ENCODE data around the gene SPATS2L.

Gene SPATS2L

DNA sequence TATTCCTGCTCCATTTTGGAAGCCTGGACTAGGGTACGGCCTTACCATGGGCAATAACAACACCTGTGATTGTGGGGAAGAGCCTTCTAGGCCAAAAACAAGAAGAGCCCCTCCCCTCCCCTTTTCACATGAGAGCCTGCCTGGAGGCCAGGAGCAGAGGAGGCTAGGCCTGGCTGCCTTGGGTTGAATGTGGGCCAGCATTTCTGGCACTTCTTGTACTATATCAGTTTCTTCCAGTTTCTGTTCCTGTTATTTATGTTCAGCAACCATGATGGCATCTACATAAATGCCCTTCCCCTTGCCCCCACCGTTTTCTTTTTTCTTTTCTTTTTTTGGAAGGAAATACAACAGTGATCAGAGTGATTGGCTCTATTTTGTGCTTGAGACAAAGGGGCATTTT, 145.0 kb downstream of the SPATS2L start:
- DNase-seq = no peak

DNA sequence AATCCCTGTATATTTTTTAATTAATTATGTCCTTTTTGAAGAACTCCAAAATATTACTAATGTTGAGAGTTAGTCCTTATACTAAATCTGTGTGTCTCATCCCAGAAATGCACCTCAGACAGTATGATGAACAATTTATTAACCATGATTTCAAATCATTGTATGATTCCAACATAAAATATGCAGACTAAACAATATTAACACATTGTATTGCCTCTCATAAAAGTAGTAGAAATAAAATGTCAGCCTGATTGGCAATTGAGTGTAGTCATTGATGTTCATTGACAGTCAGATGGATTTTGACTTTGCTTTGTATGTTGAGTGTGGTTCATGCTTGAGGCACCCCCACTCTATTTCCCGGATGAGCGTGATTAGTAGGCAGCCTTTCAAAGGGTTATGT, 145.9 kb downstream of the SPATS2L start:
- DNase-seq = no peak

DNA sequence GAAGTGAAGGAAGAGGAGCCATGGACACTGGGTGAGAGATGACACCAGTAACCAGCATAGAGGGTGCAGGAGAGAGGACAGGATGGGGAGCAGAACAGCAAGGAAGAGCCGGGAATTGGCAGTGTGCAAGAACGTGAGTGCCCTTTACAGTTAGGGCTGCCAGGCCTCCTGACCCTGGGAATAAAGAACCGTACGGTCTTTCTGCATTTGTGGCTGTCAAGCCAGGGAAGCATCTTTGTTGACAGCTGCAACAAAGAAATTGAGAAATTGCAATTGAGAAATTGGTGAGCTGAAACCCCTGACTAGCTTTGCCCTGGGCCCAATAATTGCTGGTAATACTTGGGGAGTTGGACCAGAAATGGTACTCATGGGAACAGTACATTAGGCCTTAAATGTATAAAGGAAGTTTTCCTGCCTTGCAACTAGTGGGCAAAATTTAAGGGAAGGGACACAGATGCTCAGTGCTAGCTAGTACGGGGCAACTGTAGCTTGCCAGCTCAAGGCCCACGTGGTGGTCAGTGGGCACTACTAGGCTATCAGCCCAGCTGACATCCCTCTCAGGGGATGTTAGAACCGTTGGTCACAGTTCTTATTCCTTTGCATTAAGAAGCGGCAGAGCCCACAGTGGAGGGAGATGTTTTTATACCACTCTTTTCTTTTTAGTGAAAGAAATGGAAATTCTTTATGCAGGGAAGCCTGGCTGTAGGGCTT, 146.8 kb downstream of the SPATS2L start:
- DNase-seq = no peak

DNA sequence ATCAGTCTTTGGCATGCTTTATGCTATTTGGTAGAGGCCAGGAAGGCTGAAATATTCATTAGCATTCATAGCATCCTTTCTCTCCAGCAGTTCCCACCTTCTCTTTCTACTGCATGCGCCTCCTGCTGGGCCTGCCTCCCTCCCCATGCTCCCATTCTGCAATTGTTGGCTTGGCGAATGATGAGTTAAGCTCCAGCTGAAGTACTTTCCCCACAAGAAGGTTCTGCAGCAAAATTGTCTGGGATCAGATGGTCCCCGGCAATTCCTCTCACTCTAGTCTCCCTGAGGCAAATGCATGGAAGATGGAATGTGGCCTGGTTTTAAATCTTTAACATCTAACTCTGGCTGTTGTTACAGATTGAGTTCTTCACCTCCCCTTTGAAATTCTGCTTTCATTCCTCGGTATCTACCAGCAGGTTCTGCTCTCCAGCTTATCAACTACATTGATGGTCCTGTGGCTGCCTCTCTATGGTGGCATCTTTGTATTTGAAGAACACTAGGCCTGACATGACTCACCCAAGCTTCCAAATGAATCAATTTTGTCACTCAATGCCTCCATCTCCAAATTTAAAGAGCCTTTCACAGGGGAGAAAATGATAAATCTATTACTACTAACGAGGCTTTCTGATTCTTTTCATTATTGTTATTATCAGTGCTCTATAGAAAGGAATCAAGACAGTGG, 147.5 kb downstream of the SPATS2L start:
- no peak for DNase-seq

DNA sequence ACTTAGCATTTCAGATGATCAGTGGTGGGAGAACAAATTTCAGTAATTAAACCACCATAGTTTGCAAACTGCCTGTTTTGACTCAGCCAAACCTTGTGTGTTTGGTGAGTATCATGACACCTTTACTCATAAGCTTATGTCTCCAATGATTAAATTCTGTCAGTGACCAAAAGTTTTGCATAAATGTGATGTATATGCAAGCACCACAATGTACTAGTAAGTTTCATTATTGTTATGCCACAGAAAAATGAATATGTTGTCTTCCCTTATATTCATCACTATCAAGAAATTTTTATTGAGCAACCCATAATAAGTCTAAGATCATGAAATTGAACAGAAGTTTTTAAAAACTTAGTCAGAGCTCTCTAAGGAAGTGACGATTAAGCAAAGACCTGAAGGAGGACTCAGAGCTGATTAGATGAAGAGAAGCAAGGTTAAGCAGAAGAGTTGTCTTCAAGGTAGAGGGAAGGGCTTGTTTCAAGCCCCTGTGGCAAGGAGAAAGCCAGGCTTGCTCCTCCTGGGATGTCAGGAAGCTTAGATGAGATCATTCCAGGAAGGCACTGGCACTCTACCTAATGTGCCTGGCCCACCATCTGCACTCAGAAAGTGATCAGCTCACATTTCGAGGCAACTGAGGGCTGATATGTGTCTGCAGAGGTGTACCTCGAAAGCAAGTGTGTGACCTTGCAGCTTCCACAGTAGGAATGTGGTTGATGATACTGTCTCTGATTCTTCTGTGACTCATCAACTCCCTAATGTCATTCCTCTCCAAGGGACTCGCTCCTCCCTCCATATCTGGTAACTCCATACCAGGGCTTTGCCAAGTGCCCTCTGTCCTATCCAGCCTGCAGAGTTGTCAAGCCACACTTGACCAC, 148.7 kb downstream of the SPATS2L start:
- no peak for DNase-seq

DNA sequence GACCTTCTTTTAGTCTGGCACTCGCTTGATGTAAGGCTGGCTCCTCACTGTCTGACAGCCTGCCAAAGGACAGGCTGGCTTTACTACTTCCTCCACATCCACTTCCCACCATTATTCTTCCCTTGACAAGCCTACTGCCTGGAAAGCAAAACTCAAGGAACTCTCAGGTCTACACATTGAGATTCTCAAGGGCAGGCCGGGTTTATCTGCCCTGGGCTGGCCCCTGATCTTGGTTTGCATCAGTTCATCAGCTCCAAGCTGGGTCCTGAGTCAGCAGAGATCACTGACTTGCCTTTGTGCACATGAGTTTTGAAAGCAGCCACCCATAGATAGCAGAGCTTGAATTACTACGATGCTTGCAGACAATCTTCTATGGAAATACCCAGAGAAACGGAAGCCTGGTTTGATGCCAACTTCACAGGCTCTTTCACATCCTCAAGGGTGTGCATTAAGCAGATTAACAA, 149.5 kb downstream of the SPATS2L start:
- DNase-seq = no peak

DNA sequence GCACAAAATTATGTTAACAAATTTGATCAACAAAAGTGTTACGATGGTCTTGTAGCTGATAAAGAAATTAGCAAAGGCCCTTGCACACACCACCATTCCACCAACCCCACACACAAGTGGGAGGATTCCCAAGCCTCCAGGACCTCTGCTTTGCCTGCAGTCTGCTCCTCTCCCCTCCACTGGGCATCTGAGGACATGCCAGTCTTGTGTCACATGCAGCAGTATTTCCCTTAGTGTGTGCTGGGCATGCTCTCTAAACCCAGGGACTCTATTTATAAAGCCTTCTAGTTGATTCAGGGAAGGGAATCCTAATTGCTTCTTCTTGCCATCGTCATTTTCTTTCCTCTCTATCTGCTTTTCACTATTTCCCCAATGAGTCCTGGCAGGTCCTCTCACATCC, 150.1 kb downstream of the SPATS2L start:
- DNase-seq = no peak

DNA sequence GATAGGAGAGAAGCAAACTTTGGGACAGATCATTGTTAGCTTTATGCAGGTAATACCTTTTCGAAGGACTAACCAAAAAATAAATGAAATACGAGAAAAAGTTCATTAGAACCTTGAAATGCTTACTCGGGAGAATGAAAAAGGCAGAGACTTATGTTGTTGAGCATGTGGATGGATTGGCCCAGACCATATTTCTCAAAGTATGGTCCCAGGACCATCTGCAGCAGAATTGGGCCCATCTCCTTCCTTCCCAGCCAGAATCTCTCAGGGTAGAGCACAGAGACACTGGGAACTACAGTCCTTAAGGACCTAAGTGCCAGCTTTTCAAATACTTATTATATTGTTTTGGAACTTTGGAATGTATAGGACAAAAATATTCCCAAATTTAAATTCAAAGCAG, 152.6 kb downstream of the SPATS2L start:
- DNase-seq = no peak

DNA sequence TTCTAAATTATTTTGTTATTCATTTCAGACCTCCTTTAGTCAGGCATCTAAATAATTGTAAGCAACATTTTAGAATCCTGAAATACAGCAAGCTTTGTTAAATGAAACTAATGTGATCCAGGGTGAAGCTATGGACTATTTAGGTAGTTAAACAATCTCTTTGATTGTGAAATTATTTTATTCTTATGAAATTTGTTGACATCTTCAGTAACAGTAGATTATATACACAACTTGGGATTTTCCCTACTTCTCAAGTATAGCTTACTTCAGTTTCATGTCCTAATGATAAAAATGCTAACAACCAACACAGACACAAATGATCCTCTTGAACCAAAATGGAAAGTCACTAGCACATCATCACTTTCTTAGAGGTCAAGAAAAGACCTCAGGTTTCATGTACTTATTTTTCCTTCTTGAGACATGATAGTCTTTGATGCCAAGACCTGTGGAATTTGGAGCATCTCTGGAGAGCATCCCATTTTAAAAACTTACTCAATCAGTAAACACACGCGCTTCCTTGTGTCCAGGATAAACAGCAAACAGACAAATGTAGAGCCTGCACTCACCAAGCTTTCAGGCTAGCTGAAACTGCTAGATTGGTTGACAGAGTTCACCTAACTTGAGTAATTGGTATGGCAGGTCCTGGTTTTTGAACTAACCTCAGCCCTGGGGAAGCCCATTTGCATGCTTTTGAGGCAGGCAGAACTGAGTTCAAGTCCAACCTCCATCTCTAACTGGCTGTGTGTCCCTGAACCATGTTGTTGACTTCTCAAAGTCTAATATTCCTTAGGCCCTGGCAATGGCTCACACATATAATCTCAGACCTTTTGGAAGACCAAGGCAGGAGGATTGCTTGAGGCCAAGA, 155.6 kb downstream of the SPATS2L start:
- no peak for DNase-seq

DNA sequence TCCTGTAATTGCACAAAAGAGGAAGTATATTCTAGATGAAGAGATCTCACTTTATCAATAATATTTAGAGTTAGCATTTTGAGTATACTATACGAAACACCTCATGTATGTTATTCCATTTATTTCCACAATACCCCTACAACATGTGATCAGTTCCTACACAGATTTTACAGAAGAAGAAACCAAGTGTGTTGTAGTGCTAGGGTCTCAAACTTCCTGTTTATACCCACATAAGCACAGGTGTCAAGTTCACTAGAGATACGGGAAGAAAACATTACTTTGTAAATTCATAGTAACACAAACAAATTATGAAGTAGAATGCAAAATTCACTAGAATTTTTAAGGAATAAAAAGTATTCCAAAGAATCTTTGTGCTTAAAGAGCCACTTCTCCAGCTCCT, 157.0 kb downstream of the SPATS2L start:
- no peak for DNase-seq

DNA sequence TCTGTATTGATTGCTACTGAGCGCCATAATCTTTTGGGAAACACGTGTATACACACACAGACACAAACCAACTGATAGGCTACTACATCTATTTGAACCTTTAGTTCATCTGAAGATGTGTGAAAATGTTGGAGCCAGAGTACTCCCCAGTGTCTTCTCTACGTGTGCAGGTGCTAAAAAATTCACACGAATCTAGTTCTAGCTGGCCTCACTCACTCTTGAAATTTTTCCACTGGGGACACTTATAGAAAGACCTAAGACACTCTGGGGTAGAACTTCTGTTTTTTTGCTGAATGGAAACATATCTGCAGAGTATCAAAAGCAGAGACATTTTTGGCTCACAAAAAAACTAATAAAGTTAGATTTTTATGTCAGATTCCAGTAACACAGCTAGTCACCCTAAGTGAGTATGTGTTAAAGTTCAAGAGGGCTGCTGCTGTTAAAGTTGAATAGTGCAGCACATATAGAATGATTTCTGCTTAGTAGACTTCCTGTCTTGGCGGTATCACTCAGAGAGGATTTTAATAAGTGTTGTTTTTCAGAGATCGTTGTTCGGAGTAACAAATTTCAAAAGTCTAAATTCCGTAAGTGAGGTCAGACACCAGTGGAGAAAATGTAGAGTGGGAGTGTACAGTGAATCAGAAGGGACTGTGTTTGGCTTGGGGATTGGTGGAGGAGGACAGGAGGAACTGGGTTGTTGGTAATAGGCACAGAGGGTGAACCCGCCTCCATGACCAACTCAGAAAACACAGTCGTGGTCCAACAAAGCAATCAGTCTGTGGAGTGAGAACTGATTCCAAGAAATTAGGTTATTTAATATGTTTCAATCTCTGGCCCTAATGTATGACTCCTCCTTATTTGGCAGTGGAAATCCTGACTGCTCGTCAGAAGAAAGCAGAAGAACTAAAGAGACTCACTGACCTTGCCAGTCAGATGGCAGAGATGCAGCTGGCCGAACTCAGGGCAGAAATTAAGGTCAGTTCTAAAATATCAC, 160.2 kb downstream of the SPATS2L start:
- peak; percentile 30 for DNase-seq

DNA sequence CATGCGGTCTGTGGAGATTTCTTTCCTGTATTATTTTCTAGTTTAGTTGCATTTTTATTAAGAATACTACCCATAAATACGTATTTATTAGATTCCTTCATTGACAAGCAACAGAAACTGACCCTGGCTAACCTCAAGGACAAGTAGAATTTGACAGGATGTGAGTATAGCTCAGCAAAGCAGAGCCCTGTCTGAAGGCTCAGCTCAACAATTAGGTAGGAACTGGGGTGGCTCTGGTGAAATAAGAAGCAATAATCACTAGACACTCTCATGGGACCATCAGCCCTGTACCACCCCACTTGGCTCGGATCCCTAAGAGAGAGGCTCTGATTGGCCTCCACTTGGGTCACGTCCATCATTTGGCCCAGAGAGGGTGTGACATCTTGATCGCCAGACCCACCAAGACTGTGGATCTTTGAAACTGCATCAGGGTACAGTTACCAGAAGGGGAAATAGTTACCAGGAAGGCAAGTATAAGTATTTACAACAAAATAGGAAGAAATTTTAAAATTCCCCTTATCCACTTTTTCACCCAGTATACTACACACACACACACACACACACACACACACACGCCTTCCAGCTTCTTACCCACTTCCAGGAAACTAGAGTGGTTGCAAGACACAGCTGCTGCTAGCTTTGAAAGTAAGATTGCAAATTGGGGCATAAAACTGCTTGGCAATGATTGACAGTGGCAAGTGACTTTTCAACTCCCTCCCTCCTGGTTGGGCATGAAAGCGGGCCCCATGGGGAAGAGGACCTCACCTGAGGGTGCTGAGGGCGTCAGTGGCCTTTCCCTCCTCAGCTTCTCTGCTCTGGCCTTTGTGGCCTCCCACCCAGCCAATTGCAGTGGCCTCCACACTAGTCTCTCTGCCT, 161.6 kb downstream of the SPATS2L start:
- DNase-seq = no peak

DNA sequence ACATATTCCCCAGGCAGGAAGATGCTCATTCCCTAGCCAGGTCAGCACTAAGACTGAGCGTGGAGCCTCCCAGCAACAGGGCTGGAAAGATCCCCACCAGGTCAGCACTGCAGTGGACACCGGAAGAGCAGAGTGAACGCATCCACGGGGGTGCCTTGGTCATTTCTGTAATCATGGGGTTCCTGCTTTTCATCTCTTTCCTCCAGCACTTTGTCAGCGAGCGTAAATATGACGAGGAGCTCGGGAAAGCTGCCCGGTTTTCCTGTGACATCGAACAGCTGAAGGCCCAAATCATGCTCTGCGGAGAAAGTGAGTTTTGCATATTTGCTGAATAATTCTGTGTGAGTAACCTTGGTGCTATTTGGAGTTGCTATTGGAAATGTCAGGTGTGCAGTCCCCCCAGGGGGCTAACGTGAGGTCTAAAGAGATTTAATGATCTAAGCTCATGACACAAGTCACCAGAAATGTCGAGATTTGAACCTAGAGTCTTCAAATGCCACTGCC, 163.3 kb downstream of the SPATS2L start:
- no peak for DNase-seq

DNA sequence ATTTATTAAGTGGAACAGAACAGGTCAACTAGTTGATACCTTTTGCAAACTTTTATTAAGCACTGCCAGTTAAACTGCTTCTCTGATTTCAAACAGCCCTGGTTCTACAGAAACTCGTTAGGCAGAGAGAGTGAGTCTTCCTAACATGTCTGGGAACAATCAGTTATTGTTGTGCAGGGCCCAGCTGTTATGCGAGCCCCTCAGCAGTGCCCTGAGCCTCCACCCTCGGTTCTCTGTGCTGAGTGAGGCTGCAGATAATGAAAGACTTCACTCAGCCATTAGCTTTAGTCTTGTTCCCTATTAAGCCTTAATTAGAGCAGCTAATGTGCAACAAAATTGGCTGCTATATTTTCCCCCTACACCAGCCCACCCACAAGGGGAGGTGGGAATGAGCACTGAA, 163.7 kb downstream of the SPATS2L start:
- DNase-seq = no peak

DNA sequence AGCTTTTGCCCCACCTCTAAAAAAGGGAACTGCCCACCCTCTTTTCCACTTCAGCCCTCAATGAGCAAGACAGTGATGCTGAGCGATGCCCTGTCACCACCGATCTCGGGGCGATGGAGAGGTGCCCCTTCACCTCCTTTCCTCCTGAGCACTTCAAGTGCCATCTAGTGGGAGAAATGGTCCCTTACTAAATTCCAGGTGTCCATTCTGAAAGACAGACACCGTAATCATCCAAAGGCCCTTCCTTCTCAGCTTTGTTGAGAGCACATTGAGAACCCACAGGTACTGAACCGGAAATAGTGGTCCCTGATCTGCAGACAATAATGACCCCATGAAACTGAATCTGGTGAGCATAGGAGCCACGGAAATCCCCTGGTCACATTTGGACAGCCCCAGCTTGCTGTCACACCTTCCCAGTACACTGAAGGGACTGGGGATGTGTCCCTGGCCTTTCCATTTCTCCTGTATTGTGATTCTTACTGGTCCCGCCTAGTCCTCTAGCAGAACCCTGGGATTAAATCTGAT, 164.9 kb downstream of the SPATS2L start:
- DNase-seq = peak; percentile 42

DNA sequence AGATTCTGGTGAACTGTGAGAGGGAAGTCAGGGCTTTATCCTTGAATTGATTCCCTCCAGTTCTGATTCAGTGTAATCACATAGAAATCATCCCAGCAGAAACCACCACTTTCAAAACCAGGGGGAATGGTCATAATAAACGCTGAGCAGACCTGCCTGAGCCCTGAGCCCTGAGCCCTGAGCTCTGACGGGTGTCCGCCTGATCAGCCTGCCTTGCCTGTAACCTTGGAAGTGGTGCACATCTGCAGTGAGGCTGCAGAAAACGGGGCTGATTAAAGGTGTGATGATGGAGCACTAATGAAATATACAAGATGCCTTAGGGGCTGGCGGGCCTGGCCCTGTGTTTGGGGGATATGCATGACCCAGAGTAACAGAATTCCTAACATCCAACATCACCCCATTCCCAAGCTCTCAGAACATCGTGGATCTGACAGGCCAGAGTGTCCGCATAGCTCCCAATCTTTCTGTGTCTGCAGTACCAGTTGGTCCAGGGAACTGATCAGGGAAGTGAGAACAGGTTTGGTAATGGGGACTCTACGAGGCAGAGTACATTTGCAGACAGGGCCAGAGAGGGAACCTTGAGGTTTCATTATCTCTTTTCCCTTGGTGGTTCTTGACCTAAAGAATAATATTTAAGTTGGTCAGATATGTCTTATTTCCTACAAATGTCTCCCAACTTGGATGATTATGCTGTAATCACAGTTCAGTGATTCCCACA, 165.6 kb downstream of the SPATS2L start:
- DNase-seq = no peak

DNA sequence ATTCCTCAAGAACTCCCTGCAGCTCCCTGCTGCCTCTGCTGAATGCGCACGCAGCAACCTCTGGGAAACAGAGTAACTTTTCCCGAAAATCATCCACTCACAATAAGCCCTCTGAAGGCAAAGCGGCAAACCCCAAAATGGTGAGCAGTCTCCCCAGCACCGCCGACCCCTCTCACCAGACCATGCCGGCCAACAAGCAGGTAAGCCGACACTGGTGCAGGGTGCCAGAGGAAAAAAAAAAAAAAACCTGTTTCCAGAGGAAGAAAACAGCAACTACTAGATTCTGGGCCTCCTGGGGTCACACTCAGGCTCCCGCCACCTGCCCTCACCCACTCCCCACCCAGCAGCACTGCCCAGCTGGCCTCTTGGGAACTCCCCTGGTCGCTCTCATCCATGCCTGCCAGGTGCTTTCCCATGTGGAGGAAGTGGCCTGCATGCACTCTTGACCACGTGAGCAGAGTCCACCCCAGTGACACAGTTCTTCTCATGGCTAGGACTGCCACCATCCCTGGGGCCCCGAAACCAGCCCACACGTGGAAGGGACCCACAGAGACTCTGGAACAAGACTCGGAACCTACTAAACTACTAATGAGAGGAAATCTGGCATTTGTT, 166.5 kb downstream of the SPATS2L start:
- DNase-seq = no peak

DNA sequence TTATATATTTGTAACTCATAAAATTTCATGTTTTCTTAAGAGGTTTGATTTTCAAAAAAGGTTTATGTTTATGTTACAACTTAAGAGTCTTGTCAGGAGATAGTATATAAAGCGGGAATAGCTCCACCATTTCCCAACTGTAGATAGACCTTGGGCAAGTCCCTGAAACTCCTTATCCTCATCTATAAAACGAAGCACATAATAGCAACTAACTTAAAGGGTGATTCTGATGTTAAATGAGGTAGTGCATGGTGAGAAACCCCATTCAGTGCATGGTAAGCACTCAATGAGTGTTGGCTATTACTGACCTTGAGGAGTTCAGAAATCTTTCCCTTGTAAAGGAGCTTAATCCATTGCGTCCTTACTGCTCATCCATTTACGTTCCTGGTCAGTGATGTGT, 169.3 kb downstream of the SPATS2L start:
- no peak for DNase-seq

DNA sequence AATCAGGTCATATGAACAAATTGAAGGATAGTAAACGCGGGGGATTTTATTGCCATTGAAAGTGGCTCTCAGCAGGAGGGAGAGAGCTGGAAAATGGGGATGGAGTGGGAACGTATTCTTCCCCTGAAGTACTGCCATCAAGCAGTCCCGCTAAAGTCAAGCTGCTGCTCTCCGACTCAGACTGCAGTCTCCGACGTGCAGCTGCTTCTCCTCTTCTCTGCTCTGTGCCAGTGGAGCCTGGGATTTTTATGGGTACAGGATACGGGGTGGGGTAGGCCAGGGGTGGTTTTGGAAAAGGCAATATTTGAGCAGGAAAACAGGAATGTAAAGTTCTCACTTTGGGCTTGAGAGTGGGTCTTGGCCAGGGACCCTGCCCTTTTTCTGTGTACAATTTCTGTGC, 170.3 kb downstream of the SPATS2L start:
- no peak for DNase-seq
